GM15510 (cell line): ENCODE results near the gene PLEKHA7.

ENCODE experiments used
- POLR2A ChIP-seq: IDR thresholded peaks from 3 replicates; pipeline ENCODE4 v1.6.1; 2011; ENCODE audit warnings: borderline replicate concordance; ENCODE audit not compliant: insufficient read length; ENCODE audit errors: extremely low read depth

Gene PLEKHA7

DNA sequence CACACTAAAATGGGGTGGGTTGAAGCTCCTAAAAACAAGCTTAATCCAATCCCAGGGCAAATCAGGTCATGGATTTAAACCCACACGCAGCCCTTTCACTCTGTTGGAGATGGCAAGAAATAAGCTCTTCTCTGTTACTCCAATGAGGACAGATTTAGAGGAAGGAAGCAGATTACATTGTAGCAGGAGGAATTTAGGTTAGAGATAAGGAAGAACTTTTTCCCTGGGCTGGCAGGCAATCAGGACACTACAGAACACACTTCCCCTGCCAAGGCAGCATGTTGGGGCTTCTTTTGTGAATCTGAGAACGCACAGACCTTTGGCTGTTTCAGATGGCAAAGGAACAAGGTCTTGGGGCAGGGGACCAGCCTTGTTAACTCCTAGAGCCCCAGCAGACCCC is 229.5 kb downstream of the PLEKHA7 start:
- no peak for TF ChIP-seq POLR2A

- no peak for TF ChIP-seq POLR2A
Measured at GRCh38 chr11:16784097-16784496, 230.1 kb downstream of the PLEKHA7 start.

DNA sequence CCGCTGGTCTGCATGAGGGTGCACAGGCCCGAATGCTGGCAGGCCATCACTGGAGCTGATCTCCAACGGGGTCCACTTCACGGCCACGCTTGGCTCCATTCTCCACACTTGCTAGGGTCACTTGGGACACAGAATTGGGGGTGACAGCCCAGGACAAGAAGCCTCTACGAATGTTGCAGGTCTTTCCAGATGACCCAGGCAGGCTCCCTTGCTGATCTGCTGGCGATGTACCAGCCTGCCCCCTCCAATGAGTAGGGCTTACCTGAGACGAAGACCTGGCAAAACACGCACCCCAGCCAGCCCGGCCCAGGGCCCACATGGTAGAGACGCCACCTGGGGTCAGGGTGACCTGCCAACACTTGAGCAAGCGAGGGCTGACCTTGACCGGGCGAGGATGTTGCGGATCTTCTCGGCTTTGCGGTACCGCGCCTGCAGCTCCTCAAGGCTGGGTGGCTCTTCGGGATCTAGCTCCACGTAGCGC is 230.9 kb downstream of the PLEKHA7 start:
- no peak for TF ChIP-seq POLR2A

DNA sequence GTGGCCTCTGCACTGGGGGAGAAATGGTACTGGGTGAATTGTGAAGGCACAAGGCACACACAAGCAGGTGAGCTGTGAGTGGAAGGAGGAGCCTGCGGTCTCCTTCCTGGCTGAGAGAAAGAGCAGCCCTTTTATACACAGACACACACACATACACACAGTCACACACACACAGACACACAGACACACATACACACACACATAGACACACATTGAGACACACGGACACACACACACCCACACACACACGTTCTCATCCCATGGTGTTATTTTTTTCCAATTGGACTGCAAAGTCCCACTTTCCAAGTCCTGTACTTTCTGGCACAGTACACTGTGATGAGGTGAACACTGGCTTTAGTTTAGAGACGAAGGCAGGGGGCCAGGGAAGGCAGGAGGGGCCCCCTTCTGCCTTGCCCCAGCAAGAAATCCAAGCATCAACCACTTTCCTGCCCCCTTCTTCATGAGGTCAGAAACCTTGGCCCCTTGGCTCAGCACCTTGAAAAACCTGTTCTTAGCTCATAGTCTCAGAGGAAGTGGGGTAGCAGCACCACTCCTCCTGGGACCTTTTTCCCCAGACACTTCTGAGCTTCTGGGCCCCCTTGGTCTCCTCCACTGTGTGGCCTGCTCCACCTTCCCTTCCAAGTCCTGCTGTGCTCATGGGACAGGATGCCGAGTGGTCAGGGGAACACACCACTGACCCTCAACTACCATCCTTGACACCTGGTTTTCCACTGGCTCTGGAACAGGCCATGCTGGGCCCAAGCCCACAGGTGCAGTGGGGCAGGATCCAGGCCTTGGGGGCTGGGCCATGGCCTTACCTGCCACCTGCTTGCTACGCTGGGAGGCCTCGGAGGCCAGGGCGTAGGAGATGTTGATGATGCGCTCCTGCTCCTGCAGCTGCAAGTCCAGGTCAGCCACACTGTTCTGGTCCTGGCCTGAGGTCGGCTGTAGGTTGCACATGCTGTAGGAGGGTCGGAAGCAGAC is 232.0 kb downstream of the PLEKHA7 start:
- no peak for TF ChIP-seq POLR2A

- no peak for TF ChIP-seq POLR2A
Measured at GRCh38 chr11:16780698-16781550, 233.3 kb downstream of the PLEKHA7 start.

GRCh38 chr11:16780146-16780545 is 234.1 kb downstream of the PLEKHA7 start:
- TF ChIP-seq POLR2A: no peak

DNA sequence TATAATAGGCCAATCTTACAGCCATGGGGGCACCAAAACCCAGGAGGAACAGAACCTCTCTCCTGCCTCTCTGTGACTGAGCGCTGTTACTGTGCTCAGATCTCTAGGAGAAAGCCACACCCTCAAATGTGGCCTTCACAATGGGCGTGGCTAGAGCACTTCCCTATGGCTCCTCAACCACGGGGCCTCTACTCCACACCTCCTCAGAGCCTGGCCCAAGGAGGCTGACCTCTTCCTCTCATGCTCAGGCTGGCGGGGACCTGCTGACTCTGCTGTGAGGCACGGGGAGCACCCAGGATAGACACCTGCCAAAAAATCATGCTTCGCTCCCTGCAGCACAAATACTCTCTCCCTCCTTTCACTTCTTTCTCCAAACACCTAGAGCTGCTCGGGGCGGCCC is 234.8 kb downstream of the PLEKHA7 start:
- no peak for TF ChIP-seq POLR2A

DNA sequence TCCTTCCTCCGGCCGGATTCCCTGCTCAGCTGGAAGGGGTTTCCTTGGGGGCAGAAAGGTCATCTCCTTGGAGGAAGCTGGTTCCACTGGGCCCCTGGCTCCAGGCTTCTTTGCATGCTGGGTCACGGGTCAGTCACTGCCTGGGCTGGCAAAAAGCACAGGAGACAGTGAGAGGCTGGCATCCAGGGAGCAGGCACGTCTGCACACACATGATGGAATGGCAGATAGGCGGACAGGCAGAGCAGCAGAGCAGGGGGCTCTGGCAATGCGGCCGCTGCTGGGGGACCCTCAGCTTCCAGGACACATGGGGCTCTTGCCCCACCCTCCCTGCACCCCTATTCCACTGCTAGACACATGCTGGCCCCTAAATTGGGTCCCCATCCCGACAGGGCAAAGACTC is 235.3 kb downstream of the PLEKHA7 start:
- TF ChIP-seq POLR2A: no peak

GRCh38 chr11:16778286-16778685 is 235.9 kb downstream of the PLEKHA7 start:
- TF ChIP-seq POLR2A: no peak

DNA sequence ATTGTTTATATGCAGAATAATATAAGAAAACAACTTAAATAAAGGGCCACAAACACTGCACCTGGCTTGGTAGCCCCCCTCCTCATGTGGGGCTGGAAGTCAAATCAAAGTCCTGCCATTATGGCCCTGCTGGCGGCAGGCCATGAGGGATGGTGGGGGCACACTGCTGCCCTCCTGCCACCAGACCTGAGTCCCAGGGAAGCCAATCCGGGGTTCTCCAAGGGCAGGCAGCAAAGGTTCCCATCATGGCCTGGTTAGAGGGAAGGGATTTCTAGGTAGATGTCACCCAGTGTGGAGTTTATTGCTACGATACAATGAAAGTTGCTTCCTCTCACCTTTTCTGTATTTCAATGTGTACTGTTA is 236.6 kb downstream of the PLEKHA7 start:
- TF ChIP-seq POLR2A: no peak

DNA sequence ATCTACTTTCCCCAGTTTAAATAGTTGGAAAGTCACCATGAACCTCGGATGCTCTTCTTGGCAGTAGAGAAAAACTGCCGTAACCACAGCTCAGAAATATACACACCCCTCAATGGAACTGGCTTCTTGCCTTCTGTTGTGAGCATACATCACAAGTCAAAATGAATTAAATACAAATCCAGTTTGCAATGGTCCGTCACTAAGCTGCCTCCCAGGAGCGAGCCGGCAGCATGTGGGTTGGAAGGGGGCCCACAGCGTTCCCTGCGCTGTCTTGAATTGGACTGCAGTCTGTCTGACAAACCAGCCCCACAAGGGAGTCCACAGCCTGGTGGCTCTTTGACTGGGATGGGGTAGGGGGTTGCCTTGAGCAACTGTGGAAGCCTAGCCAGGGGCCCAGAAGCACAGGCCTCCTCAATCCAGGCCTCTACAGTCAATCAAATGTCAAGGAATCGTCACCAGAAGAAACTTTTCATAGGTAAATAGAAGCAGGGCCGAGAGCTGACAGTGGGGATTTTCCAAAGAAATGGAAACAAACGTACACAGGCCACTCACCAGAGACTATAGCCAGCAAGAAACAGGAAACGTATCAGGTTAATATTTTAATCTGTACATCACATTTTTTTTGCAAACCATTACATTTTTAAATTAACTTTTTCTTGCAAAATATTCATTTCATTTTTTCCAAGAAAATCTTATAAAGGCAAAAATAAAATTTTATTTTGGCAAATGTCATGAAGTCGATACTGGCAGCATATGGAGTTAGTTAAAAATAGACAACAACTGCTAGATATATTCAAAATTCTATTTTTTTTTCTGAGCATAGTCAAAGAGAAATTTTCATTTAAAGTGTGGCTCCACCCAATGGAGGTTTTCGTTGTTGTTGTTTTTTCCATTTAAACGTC is 237.3 kb downstream of the PLEKHA7 start:
- no peak for TF ChIP-seq POLR2A

DNA sequence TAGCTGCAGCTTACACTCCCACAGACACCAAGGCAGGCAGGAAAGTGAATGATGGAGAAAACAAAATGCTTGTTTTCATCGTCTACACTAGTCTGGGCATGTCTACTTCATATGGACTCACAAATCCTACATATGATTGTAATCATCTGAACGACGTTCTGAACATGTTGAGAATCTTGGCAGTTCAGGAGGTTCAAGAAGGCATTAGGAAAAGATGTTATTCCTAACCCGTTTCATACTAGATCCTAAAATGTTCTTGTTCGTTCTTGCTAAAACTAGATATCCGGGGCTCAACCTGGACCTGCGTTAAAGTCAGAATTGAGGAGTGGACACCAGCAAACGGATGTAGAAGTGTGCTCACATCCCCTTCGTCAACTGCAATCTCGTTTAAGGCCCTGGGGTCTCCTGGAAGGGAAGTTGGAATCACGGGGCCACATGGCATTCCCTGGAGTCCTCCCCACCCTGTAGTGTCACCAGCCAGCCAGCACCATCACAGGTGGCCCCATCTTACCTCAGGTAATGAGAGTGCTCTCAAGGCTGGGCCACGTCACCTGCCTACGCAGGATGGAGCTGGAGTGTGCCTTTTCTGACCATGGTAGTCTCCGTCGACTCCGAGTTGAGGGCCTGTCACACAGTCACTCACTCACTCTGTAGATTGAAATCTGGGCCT is 238.5 kb downstream of the PLEKHA7 start:
- TF ChIP-seq POLR2A: no peak

- no peak for TF ChIP-seq POLR2A
Measured at GRCh38 chr11:16774936-16775613, 239.1 kb downstream of the PLEKHA7 start.
